GM21367 (cell line): ENCODE results near the gene KLHL18.

ENCODE experiments used
- ATAC-seq: cut with Tn5 transposase; IDR thresholded peaks from one replicate; pipeline ENCODE4 v1.9.1; 2021; ENCODE audit not compliant: unreplicated experiment

The KLHL18 gene

DNA sequence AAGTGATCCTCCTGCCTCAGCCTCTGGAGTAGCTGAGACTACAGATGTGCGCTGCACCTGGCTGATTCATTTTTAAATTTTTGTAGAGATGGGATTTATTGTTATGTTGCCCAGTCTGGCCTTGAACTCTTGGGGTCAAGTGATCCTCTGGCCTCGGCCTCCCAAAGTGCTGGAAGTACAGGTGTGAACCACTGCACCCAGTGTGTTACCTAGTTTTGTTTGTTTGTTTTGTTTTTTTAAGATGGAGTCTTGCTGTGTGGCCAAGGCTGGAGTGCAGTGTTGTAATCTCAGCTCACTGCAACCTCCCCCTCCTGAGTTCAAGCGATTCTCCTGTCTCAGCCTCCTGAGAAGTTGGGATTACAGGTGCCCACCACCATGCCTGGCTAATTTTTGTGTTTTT, 110.2 kb downstream of the KLHL18 start:
- no peak for ATAC-seq

DNA sequence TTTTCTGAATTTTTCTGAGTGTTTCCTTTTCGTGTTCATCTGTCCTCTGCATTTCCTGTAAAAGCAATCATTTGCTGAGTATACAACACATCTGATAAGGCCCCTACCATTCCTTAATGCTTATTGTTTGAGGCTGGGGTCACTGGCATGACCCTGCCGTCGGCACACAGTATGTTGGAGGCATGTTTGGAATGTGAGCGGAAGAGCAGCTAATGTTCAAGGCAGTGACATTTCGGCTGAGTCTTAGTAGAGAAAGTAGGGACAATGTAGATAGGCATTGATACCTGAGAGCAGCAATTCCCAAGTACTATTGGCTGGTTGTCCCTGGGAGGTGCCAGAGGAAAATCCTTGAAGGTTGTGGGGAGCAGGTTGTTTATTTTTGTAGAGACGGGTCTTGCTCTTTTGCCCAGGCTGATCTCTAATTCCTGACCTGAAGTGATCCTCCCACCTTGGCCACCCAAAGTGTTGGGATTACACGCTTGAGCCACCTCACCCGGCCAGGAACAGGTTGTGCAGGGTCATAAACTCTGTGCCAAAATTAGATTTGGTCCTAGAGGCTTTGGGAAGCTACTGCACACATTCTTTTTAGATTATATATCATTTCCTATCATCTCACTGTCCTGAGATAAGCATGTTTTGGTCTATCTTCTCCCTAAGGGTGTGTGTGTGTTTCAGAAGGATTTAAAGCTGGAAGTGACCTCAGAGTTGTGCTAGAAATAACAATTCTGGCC, 111.6 kb downstream of the KLHL18 start:
- no peak for ATAC-seq

DNA sequence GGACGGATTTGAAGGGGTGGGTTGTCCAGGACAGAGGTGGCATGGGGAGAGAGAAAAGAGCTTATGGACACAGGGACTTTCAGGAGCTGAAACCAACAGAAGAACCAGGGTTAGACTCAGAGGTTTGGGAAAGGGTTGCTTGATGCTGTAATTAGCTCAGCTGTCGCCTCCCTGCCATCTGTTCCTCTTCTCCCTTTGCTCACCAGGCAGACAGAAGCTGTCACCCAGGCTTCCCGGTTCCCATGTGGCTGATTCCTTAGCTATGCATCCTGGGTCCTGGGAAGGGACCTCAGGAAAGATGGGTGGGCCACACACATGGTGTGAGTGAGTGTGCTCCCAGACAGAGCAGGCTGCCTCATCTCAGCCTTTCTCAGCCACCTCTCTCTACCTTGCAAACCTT, 112.1 kb downstream of the KLHL18 start:
- no peak for ATAC-seq
